Muscle layer of duodenum (tissue), 2 donors: ENCODE data around the gene KCNIP3.

Experiments used
- H3K27ac ChIP-seq: one replicate; pipeline ENCODE4 v1.7.0; 2013; ENCODE audit warnings: mild to moderate bottlenecking, low read length
- H3K27me3 ChIP-seq: one replicate; pipeline ENCODE4 v1.7.0; 2013; ENCODE audit warnings: low read depth, mild to moderate bottlenecking, control low read depth, low read length
- H3K36me3 ChIP-seq, 2 donors: one replicate each; pipeline ENCODE4 v1.7.0; 2013; ENCODE audit warnings: low read length in 2 of 2, control low read depth in 1 of 2, mild to moderate bottlenecking in 1 of 2; ENCODE audit not compliant: insufficient read depth in 2 of 2, control insufficient read depth in 1 of 2
- H3K4me1 ChIP-seq, 2 donors: one replicate each; pipeline ENCODE4 v1.7.0; 2013; ENCODE audit warnings: low read length in 2 of 2, mild to moderate bottlenecking in 2 of 2, control low read depth in 1 of 2, moderate library complexity in 1 of 2; ENCODE audit not compliant: insufficient read depth in 2 of 2, control insufficient read depth in 1 of 2
- H3K4me3 ChIP-seq, 2 donors: one replicate each; pipeline ENCODE4 v1.7.0; 2013; ENCODE audit warnings: low read length in 2 of 2, low read depth in 1 of 2, mild to moderate bottlenecking in 1 of 2
- H3K9me3 ChIP-seq, 2 donors: one replicate each; pipeline ENCODE4 v1.7.0; 2013; ENCODE audit warnings: low read length in 2 of 2, control low read depth in 1 of 2, mild to moderate bottlenecking in 1 of 2; ENCODE audit not compliant: control insufficient read depth in 1 of 2
- donor health status: healthy.

Gene KCNIP3

DNA sequence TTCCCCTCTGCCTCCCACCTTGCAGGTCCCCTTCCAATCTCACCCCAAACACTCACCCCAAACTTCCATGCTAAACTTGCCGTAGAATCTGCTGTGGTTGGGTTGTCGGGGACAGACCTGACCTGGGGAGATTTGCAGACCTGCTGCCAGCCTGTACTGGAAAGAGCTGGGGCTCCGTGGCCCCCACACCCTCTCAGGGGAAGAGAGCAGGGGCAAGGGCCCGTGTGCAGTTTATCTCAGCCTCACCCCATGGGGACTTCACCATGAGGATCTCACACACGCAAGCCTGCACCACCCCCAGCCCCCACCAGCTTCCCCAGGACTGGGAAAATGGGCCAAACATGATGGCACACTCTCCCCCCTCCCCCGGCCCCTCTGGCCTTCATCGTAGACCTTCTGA, 30.7 kb downstream of the KCNIP3 start:
- no peaks in the 10 kb centered on the region for H3K27me3 ChIP-seq
- no peak overlapping the region for H3K4me3 ChIP-seq
- no peak overlapping the region for H3K27ac ChIP-seq
- no peaks in the 10 kb centered on the region for H3K36me3 ChIP-seq
- H3K9me3 ChIP-seq, result no peaks in the 10 kb centered on the region
- no peaks in the 10 kb centered on the region for H3K4me1 ChIP-seq

- H3K27ac ChIP-seq, result no peak overlapping the region
- H3K4me1 ChIP-seq, result no peaks in the 10 kb centered on the region
- no peak overlapping the region for H3K4me3 ChIP-seq
- H3K9me3 ChIP-seq, result no peaks in the 10 kb centered on the region
- H3K36me3 ChIP-seq, result no peaks in the 10 kb centered on the region
- H3K27me3 ChIP-seq, result no peaks in the 10 kb centered on the region
Measured at GRCh38 chr2:95328358-95329125, 31.4 kb downstream of the KCNIP3 start.

GRCh38 chr2:95329401-95329800, 32.3 kb downstream of the KCNIP3 start:
- Histone ChIP-seq H3K4me3 (no peak overlapping the region), H3K27ac (no peak overlapping the region), H3K36me3 (no peaks in the 10 kb centered on the region), H3K4me1 (peaks cover 0 to 9% of the 10 kb centered on the region in 2 donors), H3K27me3 (no peaks in the 10 kb centered on the region), H3K9me3 (no peaks in the 10 kb centered on the region)

DNA sequence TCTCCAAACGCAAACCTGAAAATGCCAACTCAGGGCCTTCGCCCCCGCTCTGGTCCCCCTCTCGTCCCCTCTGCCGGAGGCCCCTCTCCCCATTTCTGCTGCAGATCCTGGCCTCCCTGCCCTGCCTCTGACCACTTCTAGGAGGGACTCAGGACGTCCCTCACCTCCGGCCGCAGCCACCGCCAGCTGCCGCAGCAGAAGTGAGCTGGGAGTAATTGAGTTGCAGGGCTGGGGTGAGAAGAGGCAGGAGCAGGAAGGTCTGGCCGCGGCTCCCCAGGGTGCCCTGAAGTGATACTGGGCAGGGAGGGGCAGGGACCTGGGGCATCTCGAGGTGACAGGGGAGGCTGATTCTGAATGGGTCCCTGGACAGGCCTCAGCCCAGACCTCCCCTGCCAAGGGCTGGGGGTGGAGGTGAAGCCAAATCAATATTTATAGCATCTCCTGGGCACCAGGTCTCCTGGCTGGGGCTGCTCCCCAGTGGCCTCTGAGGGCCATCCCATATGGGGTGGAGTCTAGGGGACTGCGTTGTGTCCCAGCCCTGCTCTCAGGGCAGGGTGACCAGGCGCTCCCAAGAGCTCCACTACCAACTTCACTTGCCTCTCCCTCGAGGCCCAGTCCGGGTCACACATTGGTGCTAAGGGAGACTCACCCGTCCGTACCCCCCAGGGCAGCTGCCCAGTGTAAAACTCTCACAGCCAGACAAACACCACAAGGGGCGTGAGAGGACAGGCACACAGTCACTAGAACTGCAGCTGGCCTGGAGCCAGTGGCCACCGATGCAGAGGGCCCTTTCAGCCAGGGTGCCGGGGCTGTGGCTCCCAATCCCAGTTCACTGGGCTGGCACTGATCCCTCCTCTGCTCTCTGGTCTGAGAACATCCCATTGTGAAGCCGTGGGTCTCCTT, 33.0 kb downstream of the KCNIP3 start:
- Histone ChIP-seq H3K27ac (no peak overlapping the region), H3K4me3 (no peak overlapping the region), H3K9me3 (no peaks in the 10 kb centered on the region), H3K27me3 (no peaks in the 10 kb centered on the region), H3K36me3 (no peaks in the 10 kb centered on the region), H3K4me1 (peaks cover 0 to 11% of the 10 kb centered on the region in 2 donors)

DNA sequence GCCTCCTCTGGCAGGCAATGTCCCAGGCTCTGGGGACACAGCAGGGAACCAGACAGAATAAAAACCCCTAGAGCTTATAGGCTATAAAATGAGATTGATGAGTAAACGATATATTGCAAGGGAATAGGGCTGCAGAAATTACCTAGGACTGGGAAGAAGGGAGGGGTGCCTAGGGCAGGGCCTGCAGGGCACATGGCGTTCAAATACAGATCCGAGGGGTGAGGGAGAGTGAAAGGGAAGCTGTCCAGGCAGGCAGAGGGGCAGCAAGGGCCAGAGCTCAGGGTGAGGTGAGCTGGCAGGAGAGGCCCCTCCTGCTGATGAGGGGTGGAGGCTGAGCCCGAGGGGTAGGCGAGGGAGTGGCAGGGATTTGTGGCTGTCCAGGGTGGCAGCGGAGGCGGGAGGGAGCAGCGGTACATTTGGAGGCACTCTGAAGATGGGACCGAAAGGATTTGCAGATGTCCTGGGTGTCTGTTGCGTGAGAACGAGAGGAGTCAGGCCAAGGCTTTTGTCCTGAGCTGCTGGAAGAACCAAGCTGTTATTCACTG, 33.7 kb downstream of the KCNIP3 start:
- Histone ChIP-seq H3K4me1 (peaks cover 0 to 11% of the 10 kb centered on the region in 2 donors), H3K9me3 (no peaks in the 10 kb centered on the region), H3K27ac (no peak overlapping the region)

DNA sequence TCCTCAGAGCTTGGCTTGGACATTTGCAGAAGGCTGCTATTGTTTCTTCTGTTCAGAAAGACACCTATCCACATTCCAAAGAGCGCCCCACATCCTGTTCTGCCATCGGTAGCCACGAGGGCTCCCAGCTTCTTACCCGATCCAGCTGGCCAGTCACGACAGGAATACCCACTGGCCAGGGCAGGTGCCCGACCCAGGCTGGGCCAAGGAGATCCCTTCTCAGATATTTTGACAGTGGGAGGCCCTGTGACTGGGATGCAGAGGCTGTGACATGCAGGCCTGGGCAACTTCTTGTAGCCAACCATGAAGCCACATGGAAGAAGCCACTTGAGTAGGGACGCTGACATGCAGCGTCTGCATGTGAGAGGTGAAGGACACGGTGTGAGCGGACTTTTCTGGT, 34.5 kb downstream of the KCNIP3 start:
- no peaks in the 10 kb centered on the region for H3K9me3 ChIP-seq
- no peak overlapping the region for H3K4me3 ChIP-seq
- H3K27me3 ChIP-seq, result no peaks in the 10 kb centered on the region
- H3K36me3 ChIP-seq, result no peaks in the 10 kb centered on the region
- no peak overlapping the region for H3K27ac ChIP-seq
- peaks cover 0 to 11% of the 10 kb centered on the region in 2 donors for H3K4me1 ChIP-seq

More for the DNA sequence above, 33.7 kb downstream of the KCNIP3 start:
- Histone ChIP-seq H3K4me3 (no peak overlapping the region), H3K27me3 (no peaks in the 10 kb centered on the region), H3K36me3 (no peaks in the 10 kb centered on the region)

DNA sequence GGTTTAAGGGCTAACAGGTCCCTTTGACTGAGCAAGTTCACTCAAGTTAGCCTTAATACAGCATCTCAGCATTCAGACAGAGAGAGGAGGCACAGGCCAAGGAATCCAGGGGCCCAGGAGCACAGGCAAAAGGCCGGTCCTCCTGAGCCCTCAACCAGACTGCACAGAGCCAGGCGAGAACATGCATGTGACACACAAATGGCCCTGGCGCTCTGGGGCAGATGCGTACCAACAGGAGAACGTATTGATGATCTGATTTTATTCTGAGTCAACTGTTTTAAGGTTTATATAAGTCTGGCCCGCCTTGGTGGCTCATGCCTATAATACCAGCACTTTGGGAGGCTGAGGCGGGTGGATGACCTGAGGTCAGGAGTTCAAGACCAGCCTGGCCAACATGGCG, 34.9 kb downstream of the KCNIP3 start:
- H3K4me3 ChIP-seq, result no peak overlapping the region
- H3K27me3 ChIP-seq, result no peaks in the 10 kb centered on the region
- peaks cover 0 to 11% of the 10 kb centered on the region in 2 donors for H3K4me1 ChIP-seq
- no peaks in the 10 kb centered on the region for H3K9me3 ChIP-seq
- no peak overlapping the region for H3K27ac ChIP-seq
- no peaks in the 10 kb centered on the region for H3K36me3 ChIP-seq

DNA sequence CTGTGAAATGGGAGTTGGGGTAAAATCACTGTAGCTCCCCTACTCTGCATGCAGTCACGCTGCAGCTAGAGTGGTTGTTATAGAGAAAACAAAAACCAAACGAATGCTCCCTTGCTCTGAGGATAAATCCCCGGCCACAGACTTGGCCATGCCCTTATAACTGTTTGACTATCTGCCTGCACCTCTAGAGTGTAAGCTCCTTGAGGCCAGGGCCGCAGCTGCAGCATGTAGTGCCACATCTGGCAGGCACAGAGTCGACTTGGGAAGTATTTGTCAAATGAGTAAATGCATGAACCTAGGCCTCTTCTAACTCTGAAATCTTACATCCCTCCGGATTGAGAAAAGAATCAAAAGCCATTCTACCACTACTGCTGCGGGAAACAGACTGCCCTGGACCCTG, 35.9 kb downstream of the KCNIP3 start:
- Histone ChIP-seq H3K4me3 (no peak overlapping the region), H3K27me3 (no peaks in the 10 kb centered on the region), H3K36me3 (no peaks in the 10 kb centered on the region), H3K9me3 (no peaks in the 10 kb centered on the region), H3K27ac (no peak overlapping the region), H3K4me1 (peaks cover 0 to 11% of the 10 kb centered on the region in 2 donors)

GRCh38 chr2:95333888-95334338, 36.8 kb downstream of the KCNIP3 start:
- H3K36me3 ChIP-seq, result no peaks in the 10 kb centered on the region
- peaks cover 0 to 11% of the 10 kb centered on the region in 2 donors for H3K4me1 ChIP-seq
- H3K9me3 ChIP-seq, result no peaks in the 10 kb centered on the region
- H3K27me3 ChIP-seq, result no peaks in the 10 kb centered on the region
- H3K27ac ChIP-seq, result no peak overlapping the region
- H3K4me3 ChIP-seq, result no peak overlapping the region

- Histone ChIP-seq H3K27me3 (no peaks in the 10 kb centered on the region), H3K4me3 (no peak overlapping the region), H3K27ac (no peak overlapping the region), H3K9me3 (no peaks in the 10 kb centered on the region), H3K36me3 (no peaks in the 10 kb centered on the region), H3K4me1 (peaks cover 0 to 11% of the 10 kb centered on the region in 2 donors)
Measured at GRCh38 chr2:95334916-95335641, 37.9 kb downstream of the KCNIP3 start.

GRCh38 chr2:95336406-95336805, 39.3 kb downstream of the KCNIP3 start:
- no peak overlapping the region for H3K4me3 ChIP-seq
- H3K27ac ChIP-seq, result no peak overlapping the region
- H3K36me3 ChIP-seq, result no peaks in the 10 kb centered on the region
- no peaks in the 10 kb centered on the region for H3K27me3 ChIP-seq
- no peaks in the 10 kb centered on the region for H3K9me3 ChIP-seq
- peaks cover 0 to 11% of the 10 kb centered on the region in 2 donors for H3K4me1 ChIP-seq
